GM19468 (cell line): Measurements from ENCODE around the gene NARF.

ENCODE experiments used
- ATAC-seq: cut with Tn5 transposase; IDR thresholded peaks from one replicate; pipeline ENCODE4 v1.9.1; 2021; ENCODE audit warnings: mild to moderate bottlenecking, moderate library complexity, moderate number of reproducible peaks; ENCODE audit not compliant: unreplicated experiment; ENCODE audit errors: extremely low read depth

Gene NARF

GRCh38 chr17:82465023-82465603 lies 6.6 kb downstream of the NARF start:
- ATAC-seq = no peak

DNA sequence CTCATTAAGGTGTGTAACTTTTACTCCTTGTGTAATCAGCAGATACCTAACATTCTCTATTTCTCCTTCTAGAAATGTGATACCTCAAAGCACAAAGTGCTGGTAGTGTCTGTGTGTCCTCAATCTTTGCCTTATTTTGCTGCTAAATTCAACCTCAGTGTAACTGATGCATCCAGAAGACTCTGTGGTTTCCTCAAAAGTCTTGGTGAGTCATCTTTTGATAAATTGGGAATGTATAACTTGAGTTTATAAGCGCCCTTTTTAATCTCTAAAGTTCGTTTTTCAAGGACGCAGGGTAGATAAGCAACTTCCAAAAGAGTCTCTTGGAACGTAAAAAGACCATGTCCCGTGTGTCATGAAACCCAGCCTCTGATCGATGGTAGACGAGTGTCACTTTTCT lies 10.2 kb downstream of the NARF start:
- no peak for ATAC-seq

- ATAC-seq = no peak
These were observed 11.5 kb downstream of the NARF start for GRCh38 chr17:82470065-82470464.

DNA sequence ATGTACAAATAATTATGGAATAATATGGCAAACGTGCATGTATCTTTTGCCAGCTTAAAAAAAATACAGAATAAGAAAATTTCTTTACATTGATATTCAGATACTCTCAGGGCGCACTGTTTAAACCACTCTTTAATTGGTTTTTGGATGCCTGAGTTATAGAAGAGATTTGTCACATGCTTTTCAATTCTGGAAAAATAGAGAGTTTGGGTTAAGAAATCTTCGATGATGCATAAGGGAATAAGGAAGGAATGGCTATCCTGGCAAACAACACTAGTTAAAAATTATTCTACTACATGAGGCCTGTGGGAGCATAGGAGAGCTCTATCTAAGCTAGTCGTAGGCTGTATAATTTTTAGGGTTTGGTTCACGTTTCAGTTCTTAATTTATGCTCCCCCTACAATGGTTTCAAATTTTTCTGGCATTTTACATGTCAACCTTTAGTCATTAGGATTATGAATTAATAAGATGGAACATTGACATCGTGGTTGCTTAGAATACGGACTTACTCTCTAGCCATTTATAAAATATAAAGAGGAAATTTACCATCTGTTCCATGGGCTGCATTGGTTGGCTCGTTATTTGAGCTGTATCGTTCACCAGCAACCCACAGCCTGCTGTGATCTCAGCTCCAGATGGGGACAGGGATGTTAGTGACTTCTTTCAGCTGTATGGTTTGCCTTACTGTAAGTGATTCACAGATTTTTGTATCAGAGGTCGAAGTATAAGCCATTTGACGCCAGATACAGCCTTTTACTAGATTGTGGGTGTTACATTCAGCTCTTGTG lies 15.9 kb downstream of the NARF start:
- ATAC-seq = no peak

GRCh38 chr17:82475458-82475857 lies 16.9 kb downstream of the NARF start:
- no peak for ATAC-seq

DNA sequence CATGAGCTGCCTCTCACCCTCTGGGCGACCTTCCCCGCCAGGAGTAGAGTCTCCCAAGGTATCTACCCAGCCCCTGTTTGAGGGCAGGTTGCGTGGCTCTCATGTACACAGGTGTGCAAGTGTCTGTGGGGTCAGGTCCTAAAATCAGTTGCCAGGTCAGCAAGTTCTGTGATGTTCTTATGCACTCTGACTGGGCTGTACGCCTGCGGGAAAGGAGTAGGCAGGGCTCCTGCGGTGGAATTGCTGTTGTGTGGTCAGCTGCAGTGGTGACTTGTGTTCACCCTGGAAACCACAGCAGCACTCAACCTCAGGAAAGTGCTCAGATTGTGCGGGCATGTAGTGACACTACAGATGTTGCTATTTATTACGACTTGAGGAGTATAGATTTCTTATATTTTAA lies 19.4 kb downstream of the NARF start:
- no peak for ATAC-seq

DNA sequence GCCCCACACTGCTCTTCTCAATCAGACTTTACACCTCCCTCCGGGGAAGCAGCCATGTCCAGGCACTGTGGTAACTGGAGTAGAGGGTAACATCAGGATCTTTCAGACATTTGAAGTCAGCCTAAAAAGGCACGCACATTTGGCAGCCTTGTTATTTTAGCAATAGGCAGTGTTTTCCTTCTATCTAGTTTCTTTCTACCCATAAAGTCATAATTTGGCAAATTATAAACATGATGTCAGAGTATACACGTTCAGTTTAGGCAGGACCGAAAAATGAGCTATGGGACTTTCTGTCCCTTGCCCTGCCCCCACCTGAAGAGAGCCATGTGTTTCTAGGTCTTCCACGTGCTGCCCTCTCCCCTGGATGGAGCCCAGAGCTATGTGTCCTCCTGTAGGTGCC lies 21.1 kb downstream of the NARF start:
- no peak for ATAC-seq

DNA sequence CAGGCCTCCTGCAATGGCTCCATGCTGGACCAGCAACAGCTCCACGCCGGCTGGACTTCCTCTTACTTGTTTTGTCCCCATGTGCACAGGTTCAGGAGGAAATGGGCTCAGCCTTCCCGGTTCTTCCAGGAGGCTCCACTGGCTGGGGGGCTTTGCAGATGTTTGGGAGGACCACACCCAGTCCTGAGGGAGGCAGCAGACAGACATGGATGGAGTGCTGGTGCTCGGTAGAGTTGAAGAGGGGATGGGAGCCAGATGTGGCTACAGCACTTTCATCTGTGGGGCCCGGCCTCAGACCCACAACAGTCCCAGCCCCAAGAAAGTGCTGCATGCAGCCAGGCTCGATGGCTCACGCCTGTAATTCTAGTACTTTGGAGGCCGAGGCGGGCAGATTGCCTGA lies 21.8 kb downstream of the NARF start:
- no peak for ATAC-seq

GRCh38 chr17:82483204-82483660 lies 24.7 kb downstream of the NARF start:
- no peak for ATAC-seq

- no peak for ATAC-seq
These were observed 25.3 kb downstream of the NARF start for GRCh38 chr17:82483836-82484235.

DNA sequence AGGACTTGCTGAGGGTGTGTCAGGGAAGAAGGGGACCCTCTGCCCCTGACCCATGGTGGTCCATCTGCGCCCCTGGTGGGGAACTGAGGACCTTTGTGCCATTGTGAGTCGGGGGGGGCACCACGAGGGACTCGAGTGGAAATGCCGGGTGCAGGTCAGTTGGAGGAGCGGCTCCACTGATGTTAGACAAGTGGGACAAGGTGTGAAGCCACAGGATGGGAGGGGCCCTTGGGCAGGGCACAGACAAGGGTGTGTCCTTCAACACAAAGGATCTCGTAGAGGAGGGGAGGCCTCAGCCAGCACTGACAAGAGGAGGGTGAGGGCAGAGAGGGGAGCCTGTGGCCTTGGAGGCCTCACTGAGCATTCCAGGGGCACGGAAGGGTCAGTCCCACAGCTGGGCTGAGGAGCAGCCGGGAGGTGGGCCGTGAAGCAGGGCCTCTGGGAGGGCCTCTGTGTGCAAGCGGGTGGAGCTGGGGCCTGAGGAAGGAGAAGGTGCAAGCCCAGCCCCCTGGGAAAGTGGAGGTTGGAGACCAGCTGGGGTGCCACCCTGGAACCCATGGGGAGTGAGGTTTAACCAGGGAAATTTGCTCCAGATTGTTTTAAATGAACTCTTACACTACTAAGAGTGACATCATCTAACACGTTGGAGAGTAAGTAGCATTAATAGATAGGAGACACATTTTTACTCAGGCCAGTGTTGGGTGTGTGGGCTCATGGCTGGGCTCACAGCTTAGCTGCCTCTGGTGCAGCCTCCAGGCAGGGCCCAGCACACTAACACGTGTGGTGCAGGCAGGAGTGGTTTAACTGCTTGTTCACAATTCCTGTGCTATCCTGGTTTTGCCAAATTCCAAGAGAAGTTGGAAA lies 27.9 kb downstream of the NARF start:
- ATAC-seq = no peak

DNA sequence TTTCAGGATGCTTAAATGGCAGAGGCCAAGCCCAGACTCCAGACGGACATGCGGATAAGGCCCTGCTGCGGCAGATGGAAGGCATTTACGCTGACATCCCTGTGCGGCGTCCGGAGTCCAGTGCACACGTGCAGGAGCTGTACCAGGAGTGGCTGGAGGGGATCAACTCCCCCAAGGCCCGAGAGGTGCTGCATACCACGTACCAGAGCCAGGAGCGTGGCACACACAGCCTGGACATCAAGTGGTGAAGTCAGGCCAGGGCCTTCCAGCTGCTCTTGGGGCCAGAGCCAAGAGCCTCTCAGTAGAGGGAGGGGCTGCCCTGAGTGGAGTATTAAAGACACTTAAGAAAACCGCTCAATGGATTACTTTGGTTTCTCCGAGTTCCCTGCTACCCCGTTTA lies 29.4 kb downstream of the NARF start:
- ATAC-seq = no peak

GRCh38 chr17:82489117-82489516 lies 30.6 kb downstream of the NARF start:
- no peak for ATAC-seq

- ATAC-seq = no peak
These were observed 31.4 kb downstream of the NARF start for GRCh38 chr17:82489851-82490511.

DNA sequence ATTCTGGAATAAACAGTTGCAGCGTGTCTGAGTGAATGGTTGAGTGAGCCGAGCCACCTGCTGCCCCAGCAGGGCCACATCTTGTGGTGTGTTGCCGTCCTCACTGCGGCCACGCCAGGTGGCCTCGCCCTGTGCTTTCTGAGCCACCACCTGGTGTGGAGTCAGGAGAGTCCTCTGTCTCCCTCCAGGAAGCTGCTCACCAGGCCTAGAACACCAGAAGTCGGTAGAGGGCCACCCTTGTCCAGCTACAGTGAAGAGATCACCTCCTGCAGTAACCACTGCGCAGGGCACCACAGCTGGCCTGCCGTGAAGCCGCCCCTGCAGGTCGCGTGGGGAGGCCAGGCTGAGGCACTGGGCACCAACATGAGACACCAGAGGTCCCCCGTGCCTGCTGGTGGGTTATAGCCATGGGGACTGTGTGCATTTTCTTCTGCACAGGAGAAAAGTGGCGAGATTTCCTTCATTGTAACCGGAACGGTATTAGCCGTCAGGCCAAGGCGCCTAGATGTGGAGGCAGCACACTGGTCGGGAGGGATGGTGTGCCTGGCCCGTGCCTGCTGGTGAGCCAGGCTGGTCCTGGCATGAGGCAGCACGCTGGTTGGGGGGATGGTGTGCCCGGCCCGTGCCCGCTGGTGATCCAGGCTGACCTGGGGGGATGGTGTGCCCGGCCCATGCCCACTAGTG lies 32.1 kb downstream of the NARF start:
- no peak for ATAC-seq

DNA sequence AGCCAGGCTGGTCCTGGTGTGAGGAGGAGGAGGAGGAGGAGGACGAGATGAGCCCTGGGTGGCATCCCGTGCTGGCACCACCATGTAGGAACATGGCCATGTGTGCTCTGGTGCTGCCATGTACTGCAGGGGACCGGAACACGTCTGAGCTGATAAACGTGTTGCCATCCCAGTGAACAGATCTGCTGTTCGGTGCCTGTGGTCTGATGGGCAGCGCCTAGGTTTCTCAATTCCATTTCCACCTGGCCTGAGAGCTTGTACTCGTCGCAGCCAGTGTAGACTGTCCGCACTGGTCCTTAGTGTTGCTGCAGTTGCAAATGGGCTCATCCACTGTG lies 32.6 kb downstream of the NARF start:
- ATAC-seq = no peak

DNA sequence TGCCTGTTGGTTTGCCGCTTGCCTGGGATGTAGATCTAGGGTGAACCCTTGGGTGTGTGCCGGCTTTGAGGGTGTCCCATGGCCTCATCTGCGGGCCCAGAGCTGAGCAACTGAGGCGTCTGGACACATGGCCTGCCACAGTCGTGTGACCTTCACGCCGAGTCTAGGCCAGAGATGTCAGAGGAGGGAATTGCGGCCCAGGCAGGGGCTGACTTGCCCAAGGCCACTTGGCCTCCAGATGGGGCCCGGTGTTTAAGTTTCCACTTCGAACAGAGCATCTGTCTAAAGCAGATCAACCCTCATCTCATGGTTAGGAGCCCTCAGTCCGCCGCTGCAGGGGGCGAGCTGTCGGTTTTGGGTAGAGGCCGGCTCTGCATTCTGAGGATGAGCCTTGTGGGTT lies 33.0 kb downstream of the NARF start:
- no peak for ATAC-seq

- no peak for ATAC-seq
These were observed 34.2 kb downstream of the NARF start for GRCh38 chr17:82492643-82493225.

GRCh38 chr17:82493226-82493781 lies 34.8 kb downstream of the NARF start:
- ATAC-seq = no peak
